Nephron (organoid): ENCODE data around the gene ASB3.

ENCODE experiments used
- H3K27ac Mint-ChIP-seq, 3 experiments: 2 replicates each; pipeline ENCODE4 v1.8.0; 2020; ENCODE audit warnings: mixed read lengths in 3 of 3, mild to moderate bottlenecking in 2 of 3, moderate library complexity in 1 of 3
- H3K27me3 Mint-ChIP-seq: 2 replicates; pipeline ENCODE4 v1.8.0; 2021; ENCODE audit warnings: low read depth, mild to moderate bottlenecking, moderate library complexity, mixed read lengths
- H3K36me3 Mint-ChIP-seq: 2 replicates; pipeline ENCODE4 v1.8.0; 2020; ENCODE audit warnings: low read depth, mixed read lengths
- H3K4me1 Mint-ChIP-seq: 2 replicates; pipeline ENCODE4 v1.8.0; 2020; ENCODE audit warnings: mixed read lengths
- H3K4me3 Mint-ChIP-seq, 3 experiments: 2 replicates each; pipeline ENCODE4 v1.8.0; 2020; ENCODE audit warnings: mild to moderate bottlenecking in 3 of 3, mixed read lengths in 3 of 3, moderate library complexity in 2 of 3
- H3K9me3 Mint-ChIP-seq: 2 replicates; pipeline ENCODE4 v1.8.0; 2020; ENCODE audit warnings: mixed read lengths
- TF ChIP-seq, protein P1 (sequence below), 3 experiments: fragments of 200-600 bp; sonication (generic); IDR thresholded peaks; one replicate each; pipeline ENCODE4 v1.5.0; 2021; ENCODE audit warnings: antibody characterized with exemption in 3 of 3; ENCODE audit not compliant: unreplicated experiment in 3 of 3

The ASB3 gene

GRCh38 chr2:53782676-53783075, 4.1 kb downstream of the ASB3 start:
- peaks cover 31% of the 10 kb centered on the region for H3K36me3 Mint-ChIP-seq
- peaks cover 16% of the 10 kb centered on the region for H3K4me1 Mint-ChIP-seq
- H3K27ac Mint-ChIP-seq = no peak overlapping the region
- no peaks in the 10 kb centered on the region for H3K27me3 Mint-ChIP-seq
- no peak overlapping the region for H3K4me3 Mint-ChIP-seq
- TF ChIP-seq, protein P1, sequence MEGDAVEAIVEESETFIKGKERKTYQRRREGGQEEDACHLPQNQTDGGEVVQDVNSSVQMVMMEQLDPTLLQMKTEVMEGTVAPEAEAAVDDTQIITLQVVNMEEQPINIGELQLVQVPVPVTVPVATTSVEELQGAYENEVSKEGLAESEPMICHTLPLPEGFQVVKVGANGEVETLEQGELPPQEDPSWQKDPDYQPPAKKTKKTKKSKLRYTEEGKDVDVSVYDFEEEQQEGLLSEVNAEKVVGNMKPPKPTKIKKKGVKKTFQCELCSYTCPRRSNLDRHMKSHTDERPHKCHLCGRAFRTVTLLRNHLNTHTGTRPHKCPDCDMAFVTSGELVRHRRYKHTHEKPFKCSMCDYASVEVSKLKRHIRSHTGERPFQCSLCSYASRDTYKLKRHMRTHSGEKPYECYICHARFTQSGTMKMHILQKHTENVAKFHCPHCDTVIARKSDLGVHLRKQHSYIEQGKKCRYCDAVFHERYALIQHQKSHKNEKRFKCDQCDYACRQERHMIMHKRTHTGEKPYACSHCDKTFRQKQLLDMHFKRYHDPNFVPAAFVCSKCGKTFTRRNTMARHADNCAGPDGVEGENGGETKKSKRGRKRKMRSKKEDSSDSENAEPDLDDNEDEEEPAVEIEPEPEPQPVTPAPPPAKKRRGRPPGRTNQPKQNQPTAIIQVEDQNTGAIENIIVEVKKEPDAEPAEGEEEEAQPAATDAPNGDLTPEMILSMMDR (IDR thresholded peaks at IDR 0.05; ENCODE audit: unreplicated experiment in 3 of 3) = no peak
- no peaks in the 10 kb centered on the region for H3K9me3 Mint-ChIP-seq

DNA sequence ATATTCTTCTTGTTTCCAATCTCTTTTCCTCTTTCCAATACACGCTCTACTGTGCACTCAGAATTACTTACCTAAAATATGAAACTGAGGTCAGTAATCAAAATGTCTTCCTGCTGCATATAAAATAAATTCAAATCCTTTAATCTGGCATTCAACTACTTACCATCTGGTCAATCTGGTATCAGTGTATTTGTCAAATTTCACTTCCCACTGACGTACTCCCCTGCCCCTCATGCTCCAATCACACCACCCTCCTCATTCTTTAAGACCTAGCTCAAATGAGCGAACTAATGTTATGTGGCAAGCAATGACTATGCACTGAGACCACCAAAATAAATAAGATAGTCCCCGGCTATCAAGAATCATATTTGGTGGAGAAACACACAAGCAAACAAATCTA, 6.7 kb downstream of the ASB3 start:
- no peak overlapping the region for H3K27ac Mint-ChIP-seq

DNA sequence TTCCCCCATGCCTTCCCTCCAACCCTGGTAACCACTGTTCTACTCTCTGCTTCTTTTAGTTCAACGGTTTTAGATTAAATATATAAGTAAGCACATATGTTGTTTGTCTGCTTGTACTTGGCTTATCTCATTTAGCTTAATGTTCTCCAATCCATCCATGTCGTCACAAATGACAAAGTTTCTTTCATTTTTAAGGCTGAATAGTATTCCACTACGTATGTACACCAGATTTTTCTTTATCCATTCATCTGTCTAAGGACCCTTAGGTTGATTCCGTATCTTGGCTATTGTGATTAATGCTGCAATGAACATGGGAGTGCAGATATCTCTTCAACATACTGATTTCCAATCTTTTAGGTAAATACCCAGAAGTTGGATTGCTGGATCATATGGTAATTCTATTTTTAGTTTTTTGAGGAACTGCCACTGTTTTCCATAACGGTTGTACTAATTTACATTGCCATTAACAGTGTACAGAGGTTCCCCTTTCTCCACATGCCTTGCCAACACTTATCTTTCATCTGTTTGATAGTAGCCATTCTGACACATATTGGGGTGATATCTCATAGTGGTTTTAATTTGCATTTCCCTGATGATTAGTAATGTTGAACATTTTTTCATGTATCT, 8.1 kb downstream of the ASB3 start:
- Mint-ChIP-seq H3K9me3 (no peaks in the 10 kb centered on the region), H3K4me3 (no peak overlapping the region), H3K27ac (no peak overlapping the region), H3K36me3 (peaks cover 43% of the 10 kb centered on the region), H3K4me1 (no peaks in the 10 kb centered on the region), H3K27me3 (no peaks in the 10 kb centered on the region)
- TF ChIP-seq, protein P1 (IDR thresholded peaks at IDR 0.05; ENCODE audit: unreplicated experiment in 3 of 3) = no peak

More for the DNA sequence above, 6.7 kb downstream of the ASB3 start:
- no peaks in the 10 kb centered on the region for H3K9me3 Mint-ChIP-seq
- no peak overlapping the region for H3K4me3 Mint-ChIP-seq
- peaks cover 9% of the 10 kb centered on the region for H3K4me1 Mint-ChIP-seq
- no peaks in the 10 kb centered on the region for H3K27me3 Mint-ChIP-seq
- H3K36me3 Mint-ChIP-seq = peaks cover 39% of the 10 kb centered on the region
- TF ChIP-seq, protein P1 (IDR thresholded peaks at IDR 0.05; ENCODE audit: unreplicated experiment in 3 of 3) = no peak

GRCh38 chr2:53777134-53777533, 9.6 kb downstream of the ASB3 start:
- Mint-ChIP-seq H3K9me3 (no peaks in the 10 kb centered on the region), H3K4me1 (no peaks in the 10 kb centered on the region), H3K4me3 (no peak overlapping the region), H3K36me3 (peaks cover 43% of the 10 kb centered on the region), H3K27ac (no peak overlapping the region), H3K27me3 (no peaks in the 10 kb centered on the region)
- TF ChIP-seq, protein P1 (IDR thresholded peaks at IDR 0.05; ENCODE audit: unreplicated experiment in 3 of 3) = no peak

- peaks cover 10% of the 10 kb centered on the region for H3K36me3 Mint-ChIP-seq
- TF ChIP-seq, protein P1 (IDR thresholded peaks at IDR 0.05; ENCODE audit: unreplicated experiment in 3 of 3) = no peak
- H3K4me1 Mint-ChIP-seq = peaks cover 10% of the 10 kb centered on the region
- H3K27me3 Mint-ChIP-seq = no peaks in the 10 kb centered on the region
- H3K9me3 Mint-ChIP-seq = no peaks in the 10 kb centered on the region
- H3K27ac Mint-ChIP-seq = no peak overlapping the region
- H3K4me3 Mint-ChIP-seq = peak overlapping the region in 1 of 3 experiments; percentile 66
Observed at GRCh38 chr2:53770264-53770663, 16.5 kb downstream of the ASB3 start.

DNA sequence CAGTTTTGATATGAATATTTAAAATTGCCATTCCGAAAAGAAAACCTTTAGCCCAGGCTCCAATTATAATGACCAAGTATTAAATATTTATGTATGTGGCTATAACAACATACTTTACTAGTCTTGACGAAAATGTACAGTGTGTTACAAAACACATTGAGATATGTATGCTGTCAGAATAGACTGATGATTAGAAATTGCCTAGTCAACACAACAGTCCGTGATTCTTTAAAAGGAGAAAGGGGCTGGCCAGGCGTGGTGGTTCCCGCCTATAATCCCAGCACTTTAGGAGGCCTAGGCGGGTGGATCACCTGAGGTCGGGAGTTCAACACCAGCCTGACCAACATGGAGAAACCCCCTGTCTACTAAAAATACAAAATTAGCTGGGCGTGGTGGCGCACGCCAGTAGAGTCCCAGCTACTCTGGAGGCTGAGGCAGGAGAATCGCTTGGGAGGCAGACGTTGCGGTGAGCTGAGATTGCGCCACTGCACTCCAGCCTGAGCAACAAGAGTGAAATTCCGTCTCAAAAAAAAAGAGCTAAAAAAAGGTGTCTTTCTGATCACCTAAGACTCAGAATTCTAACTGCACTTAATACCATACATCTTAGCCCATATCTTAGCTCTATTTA, 17.3 kb downstream of the ASB3 start:
- H3K4me3 Mint-ChIP-seq = peak overlapping the region in 2 of 3 experiments; percentile 34 to 66
- H3K27me3 Mint-ChIP-seq = no peaks in the 10 kb centered on the region
- H3K4me1 Mint-ChIP-seq = peaks cover 10% of the 10 kb centered on the region
- peaks cover 15% of the 10 kb centered on the region for H3K36me3 Mint-ChIP-seq
- TF ChIP-seq, protein P1 (IDR thresholded peaks at IDR 0.05; ENCODE audit: unreplicated experiment in 3 of 3) = no peak
- no peaks in the 10 kb centered on the region for H3K9me3 Mint-ChIP-seq
- no peak overlapping the region for H3K27ac Mint-ChIP-seq
